ENCODE data around the gene DSTN. TPM values are rescaled to one million over a fixed set of nuclear protein-coding genes. Genes with fewer than 3 reads are reported as not detected.
A peak's percentile ranks its signal among the peaks of the same experiment; 100 is the strongest.

DSTN gene
- total RNA-seq, 1 experiment from 2014 or later = 378 TPM

GRCh38 chr20:17606001-17606400 is 36.1 kb downstream of the DSTN start:
- in situ Hi-C loops (cut with HindIII; ENCODE audit: low sequenced_read_pairs) = no loop called here
- DNase-seq (ENCODE audit: low spot score) = no peak

GRCh38 chr20:17608701-17609497 is 39.0 kb downstream of the DSTN start:
- no peak for DNase-seq (ENCODE audit: low spot score)
- in situ Hi-C loops (cut with HindIII; ENCODE audit: low sequenced_read_pairs) = no loop called here

- in situ Hi-C loops (cut with HindIII; ENCODE audit: low sequenced_read_pairs) = no loop called here
- DNase-seq (ENCODE audit: low spot score) = no peak
Observed at GRCh38 chr20:17609811-17610377, 40.0 kb downstream of the DSTN start.

- in situ Hi-C loops (cut with HindIII; ENCODE audit: low sequenced_read_pairs) = no loop called here
- DNase-seq (ENCODE audit: low spot score) = peak; percentile 35
Observed at GRCh38 chr20:17610566-17611289, 40.9 kb downstream of the DSTN start.

GRCh38 chr20:17611290-17611539 is 41.3 kb downstream of the DSTN start:
- in situ Hi-C loops (cut with HindIII; ENCODE audit: low sequenced_read_pairs) = no loop called here
- no peak for DNase-seq (ENCODE audit: low spot score)

- no peak for DNase-seq (ENCODE audit: low spot score)
- in situ Hi-C loops (cut with HindIII; ENCODE audit: low sequenced_read_pairs) = no loop called here
Observed at GRCh38 chr20:17611540-17612286, 41.8 kb downstream of the DSTN start.

- DNase-seq (ENCODE audit: low spot score) = no peak
Observed at GRCh38 chr20:17612287-17612991, 42.6 kb downstream of the DSTN start.

GRCh38 chr20:17612992-17613327 is 43.1 kb downstream of the DSTN start:
- no peak for DNase-seq (ENCODE audit: low spot score)

More at GRCh38 chr20:17612287-17612991, 42.6 kb downstream of the DSTN start:
- in situ Hi-C loops (cut with HindIII; ENCODE audit: low sequenced_read_pairs) = no loop called here

GRCh38 chr20:17613328-17614175 is 43.7 kb downstream of the DSTN start:
- no peak for DNase-seq (ENCODE audit: low spot score)
- in situ Hi-C loops (cut with HindIII; ENCODE audit: low sequenced_read_pairs) = no loop called here

More at GRCh38 chr20:17612992-17613327, 43.1 kb downstream of the DSTN start:
- in situ Hi-C loops (cut with HindIII; ENCODE audit: low sequenced_read_pairs) = no loop called here

GRCh38 chr20:17614176-17614811 is 44.4 kb downstream of the DSTN start:
- in situ Hi-C loops (cut with HindIII; ENCODE audit: low sequenced_read_pairs) = no loop called here
- no peak for DNase-seq (ENCODE audit: low spot score)

GRCh38 chr20:17614812-17615644 is 45.2 kb downstream of the DSTN start:
- in situ Hi-C loops (cut with HindIII; ENCODE audit: low sequenced_read_pairs) = no loop called here

GRCh38 chr20:17615645-17616479 is 46.0 kb downstream of the DSTN start:
- DNase-seq (ENCODE audit: low spot score) = no peak
- in situ Hi-C loops (cut with HindIII; ENCODE audit: low sequenced_read_pairs) = no loop called here

More at GRCh38 chr20:17614812-17615644, 45.2 kb downstream of the DSTN start:
- DNase-seq (ENCODE audit: low spot score) = no peak

GRCh38 chr20:17616480-17617211 is 46.8 kb downstream of the DSTN start:
- no peak for DNase-seq (ENCODE audit: low spot score)
- in situ Hi-C loops (cut with HindIII; ENCODE audit: low sequenced_read_pairs) = no loop called here

- DNase-seq (ENCODE audit: low spot score) = peak; percentile 87
- in situ Hi-C loops (cut with HindIII; ENCODE audit: low sequenced_read_pairs) = no loop called here
Observed at GRCh38 chr20:17617212-17617867, 47.5 kb downstream of the DSTN start.

Data from G401 (cell line).